Spleen (tissue), 7 donors: ENCODE measurements around the gene MTA1.

Source experiments
- POLR2A ChIP-seq, 3 donors: fragments of 450-650 bp; IDR thresholded peaks; one replicate each; pipeline ENCODE4 v1.5.1; 2017; ENCODE audit warnings: antibody characterized with exemption in 3 of 3, mild to moderate bottlenecking in 1 of 3
- POLR2AphosphoS5 ChIP-seq, 3 donors: sonication (generic); formaldehyde crosslinking; IDR thresholded peaks; one replicate each; pipeline ENCODE4 v1.5.1; 2017; ENCODE audit warnings: antibody characterized with exemption in 3 of 3
- TF ChIP-seq, protein P1 (sequence below), 11 experiments: fragments of 200-600 bp in 7 of 11; fragments of 450-650 bp in 4 of 11; sonication (generic) in 4 of 11; IDR thresholded peaks in 8 of 11; conservative IDR thresholded peaks in 3 of 11; 1 replicate in 7 of 11; 2 replicates in 4 of 11; pipeline versions ENCODE4 v1.4.0 to v1.8.0; 2016 to 2021; ENCODE audit warnings: antibody characterized with exemption in 11 of 11, inconsistent platforms in 4 of 11, mild to moderate bottlenecking in 1 of 11
- donor health status: DM: no; HTN: no; CAD: no; lungs with moderate emphysema.
- donor health status: DM: no; HTN: no; CAD: no.
- donor health status: DM: no; HTN: no; CAD: no.

DNA sequence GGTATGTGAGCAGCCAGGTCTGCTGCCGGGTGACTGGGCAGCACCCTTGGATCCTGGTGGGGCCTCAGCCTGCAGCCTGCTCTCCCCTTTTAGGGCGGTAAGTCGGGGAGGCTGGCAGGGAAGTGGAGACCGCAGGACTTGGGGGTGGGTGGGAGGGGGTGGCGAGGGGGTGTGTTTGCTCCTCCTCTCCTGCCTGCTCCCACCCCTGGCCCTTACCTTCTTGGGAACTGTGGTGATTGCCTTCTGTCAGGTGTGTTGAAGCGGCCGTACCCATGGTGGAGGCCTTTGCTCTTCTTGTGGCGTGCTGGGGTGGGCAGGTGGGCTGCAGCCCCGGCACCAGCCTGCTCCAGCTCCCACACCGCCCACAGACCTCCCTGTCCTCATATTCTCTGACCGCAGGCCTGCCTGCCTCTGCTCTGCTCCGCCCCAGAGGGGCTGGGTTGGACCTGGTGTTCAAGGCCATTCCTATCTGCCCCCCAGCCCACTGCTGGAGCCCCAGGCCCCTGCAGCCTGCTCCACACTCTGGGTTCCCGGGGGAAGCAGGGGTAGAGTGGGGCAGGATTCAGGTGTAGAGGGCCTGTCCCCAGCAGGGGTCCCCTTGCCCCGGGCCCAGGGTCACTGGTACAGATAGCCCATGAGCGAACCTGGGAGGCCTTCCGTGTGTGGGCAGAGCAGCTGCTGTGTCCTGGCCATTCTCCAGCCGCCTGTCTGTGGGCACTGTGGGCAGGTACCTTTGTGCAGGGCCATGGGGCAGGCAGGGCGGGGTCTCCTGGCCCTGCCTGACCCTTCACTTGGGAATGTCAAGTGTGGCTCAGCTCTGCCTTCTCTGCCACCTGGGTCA, 76.6 kb downstream of the MTA1 start:
- TF ChIP-seq POLR2A (IDR thresholded peaks at IDR 0.05): no peak
- TF ChIP-seq, protein P1, sequence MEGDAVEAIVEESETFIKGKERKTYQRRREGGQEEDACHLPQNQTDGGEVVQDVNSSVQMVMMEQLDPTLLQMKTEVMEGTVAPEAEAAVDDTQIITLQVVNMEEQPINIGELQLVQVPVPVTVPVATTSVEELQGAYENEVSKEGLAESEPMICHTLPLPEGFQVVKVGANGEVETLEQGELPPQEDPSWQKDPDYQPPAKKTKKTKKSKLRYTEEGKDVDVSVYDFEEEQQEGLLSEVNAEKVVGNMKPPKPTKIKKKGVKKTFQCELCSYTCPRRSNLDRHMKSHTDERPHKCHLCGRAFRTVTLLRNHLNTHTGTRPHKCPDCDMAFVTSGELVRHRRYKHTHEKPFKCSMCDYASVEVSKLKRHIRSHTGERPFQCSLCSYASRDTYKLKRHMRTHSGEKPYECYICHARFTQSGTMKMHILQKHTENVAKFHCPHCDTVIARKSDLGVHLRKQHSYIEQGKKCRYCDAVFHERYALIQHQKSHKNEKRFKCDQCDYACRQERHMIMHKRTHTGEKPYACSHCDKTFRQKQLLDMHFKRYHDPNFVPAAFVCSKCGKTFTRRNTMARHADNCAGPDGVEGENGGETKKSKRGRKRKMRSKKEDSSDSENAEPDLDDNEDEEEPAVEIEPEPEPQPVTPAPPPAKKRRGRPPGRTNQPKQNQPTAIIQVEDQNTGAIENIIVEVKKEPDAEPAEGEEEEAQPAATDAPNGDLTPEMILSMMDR (IDR thresholded peaks at IDR 0.05 in 8 of 11, conservative IDR thresholded peaks at IDR 0.05 in 3 of 11): no peak
- no peak for TF ChIP-seq POLR2AphosphoS5 (IDR thresholded peaks at IDR 0.05)
